ENCODE results near the gene TSGA10IP.

Gene TSGA10IP

DNA sequence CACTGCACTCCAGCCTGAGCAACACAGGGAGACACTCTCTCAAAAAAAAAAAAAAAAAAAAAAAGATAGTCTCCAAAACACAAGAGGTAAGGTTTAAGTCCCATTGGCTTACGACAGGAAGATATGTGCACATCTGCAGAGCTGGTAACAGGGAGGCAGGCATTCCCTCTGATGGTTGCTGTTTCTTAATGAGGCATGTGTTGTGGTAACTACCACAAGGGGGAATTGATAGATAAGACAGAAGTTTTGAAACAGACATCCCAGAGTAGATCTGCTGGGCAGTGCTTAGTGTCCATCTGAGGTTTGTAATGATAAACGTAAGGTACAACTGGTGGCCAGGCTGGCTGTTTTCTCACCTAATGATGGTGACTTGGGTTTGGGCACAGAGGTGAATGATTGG, 52.0 kb downstream of the TSGA10IP start:
- TF ChIP-seq, protein P1, sequence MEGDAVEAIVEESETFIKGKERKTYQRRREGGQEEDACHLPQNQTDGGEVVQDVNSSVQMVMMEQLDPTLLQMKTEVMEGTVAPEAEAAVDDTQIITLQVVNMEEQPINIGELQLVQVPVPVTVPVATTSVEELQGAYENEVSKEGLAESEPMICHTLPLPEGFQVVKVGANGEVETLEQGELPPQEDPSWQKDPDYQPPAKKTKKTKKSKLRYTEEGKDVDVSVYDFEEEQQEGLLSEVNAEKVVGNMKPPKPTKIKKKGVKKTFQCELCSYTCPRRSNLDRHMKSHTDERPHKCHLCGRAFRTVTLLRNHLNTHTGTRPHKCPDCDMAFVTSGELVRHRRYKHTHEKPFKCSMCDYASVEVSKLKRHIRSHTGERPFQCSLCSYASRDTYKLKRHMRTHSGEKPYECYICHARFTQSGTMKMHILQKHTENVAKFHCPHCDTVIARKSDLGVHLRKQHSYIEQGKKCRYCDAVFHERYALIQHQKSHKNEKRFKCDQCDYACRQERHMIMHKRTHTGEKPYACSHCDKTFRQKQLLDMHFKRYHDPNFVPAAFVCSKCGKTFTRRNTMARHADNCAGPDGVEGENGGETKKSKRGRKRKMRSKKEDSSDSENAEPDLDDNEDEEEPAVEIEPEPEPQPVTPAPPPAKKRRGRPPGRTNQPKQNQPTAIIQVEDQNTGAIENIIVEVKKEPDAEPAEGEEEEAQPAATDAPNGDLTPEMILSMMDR (IDR thresholded peaks at IDR 0.05; ENCODE audit: low read depth, low read length, missing control alignments) = no peak

DNA sequence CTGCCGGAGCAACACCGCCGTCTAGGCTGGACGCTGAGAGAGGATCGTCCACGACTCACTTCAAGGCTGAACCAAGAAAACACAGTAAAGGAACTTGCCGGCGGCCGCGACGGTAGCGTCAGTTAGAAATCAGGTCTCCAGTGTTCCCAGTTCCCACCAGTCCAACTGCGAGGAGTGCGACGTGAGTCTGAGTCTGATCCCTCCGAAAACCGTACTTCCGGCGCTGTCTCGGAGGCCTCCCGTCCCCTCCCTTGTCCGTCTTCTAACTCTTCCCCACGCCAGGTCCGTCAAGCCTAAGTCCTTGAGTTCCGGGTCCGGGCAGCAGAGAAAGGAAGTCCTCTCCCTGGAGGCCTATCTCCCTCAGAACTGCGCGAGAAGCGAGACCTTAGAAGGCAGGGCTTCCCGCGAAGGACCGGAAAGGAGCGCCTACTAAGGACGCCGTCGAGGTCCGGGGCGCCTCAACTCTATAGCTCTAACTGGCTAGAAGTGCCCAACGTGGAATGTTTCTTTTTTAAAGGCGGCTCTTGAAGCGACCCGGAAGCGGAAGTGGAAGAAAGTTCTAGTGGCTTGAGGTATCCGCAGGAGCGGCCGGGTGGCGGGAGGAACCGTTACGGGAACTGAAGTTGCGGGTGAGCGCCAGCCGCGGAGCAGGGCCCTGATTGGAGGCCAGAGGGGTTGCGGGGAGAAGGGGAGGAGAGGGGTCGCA, 56.8 kb downstream of the TSGA10IP start, which contains the start of the genes BANF1 and EIF1AD:
Gene BANF1 (plus strand): TSS at position 562 of the 706 bp plus-strand sequence. CDS start 748 bp downstream, outside the sequence.
Gene EIF1AD (minus strand): TSS at position 216 of the 706 bp plus-strand sequence. CDS start 1,768 bp downstream, outside the sequence.
- TF ChIP-seq, protein P1 (IDR thresholded peaks at IDR 0.05; ENCODE audit: low read depth, low read length, missing control alignments) = no peak
- no peaks in the 10 kb centered on the region for H3K27me3 ChIP-seq (replicated peaks)
- H3K36me3 ChIP-seq (replicated peaks) = peaks cover 39% of the 10 kb centered on the region
- DNase-seq = peak; percentile 95
- in situ Hi-C loops (cut with HindIII; ENCODE audit: low pct_ligation_motif_present, low sequenced_read_pairs) = no loop called here
- H3K27ac ChIP-seq = peak within 1 kb of the TSS; percentile 87
- H3K4me3 ChIP-seq (ENCODE audit: low read depth, low read length) = peak within 1 kb of the TSS; percentile 99

More for the DNA sequence above, 52.0 kb downstream of the TSGA10IP start:
- DNase-seq = no peak
- Histone ChIP-seq H3K36me3 (replicated peaks) (peaks cover 36% of the 10 kb centered on the region), H3K4me3 (ENCODE audit: low read depth, low read length) (no peak overlapping the region), H3K27ac (no peak overlapping the region), H3K27me3 (replicated peaks) (no peaks in the 10 kb centered on the region)
- in situ Hi-C loops (cut with HindIII; ENCODE audit: low pct_ligation_motif_present, low sequenced_read_pairs) = no loop called here

DNA sequence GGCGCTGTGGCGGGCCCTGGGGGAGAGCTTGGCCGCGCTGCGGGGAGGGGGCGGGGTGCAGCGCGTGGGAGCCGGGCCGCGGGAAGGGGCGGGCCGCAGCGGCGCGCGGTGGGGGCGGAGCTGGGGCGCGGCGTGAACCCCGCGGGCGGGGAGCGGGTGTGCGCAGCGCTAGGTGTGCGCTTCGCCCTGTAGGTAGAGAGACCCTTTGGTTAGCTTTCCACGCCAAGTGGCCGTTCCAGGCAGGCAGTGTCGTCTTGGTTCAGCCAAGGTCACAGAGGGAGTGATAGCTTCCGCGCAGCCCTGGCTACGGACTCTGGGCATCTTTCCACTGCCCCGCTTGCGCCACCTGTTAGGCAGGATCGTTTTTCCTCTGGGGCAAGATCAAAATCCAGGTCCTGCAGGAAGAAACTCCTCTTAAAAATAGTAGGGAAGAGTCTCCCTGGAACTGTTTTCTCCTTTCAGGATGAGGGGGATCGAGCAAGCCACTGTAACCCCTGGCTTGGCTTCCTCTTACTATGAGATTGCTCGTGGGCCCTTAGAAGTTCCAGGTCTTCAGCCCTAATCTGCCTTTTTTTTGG, 57.5 kb downstream of the TSGA10IP start:
- TF ChIP-seq, protein P1 (IDR thresholded peaks at IDR 0.05; ENCODE audit: low read depth, low read length, missing control alignments) = no peak
- H3K27me3 ChIP-seq (replicated peaks) = no peaks in the 10 kb centered on the region
- H3K36me3 ChIP-seq (replicated peaks) = peaks cover 34% of the 10 kb centered on the region
- in situ Hi-C loops (cut with HindIII; ENCODE audit: low pct_ligation_motif_present, low sequenced_read_pairs) = no loop called here
- peak overlapping the region; percentile 99 for H3K4me3 ChIP-seq (ENCODE audit: low read depth, low read length)
- H3K27ac ChIP-seq = peak overlapping the region; percentile 87
- DNase-seq = no peak

DNA sequence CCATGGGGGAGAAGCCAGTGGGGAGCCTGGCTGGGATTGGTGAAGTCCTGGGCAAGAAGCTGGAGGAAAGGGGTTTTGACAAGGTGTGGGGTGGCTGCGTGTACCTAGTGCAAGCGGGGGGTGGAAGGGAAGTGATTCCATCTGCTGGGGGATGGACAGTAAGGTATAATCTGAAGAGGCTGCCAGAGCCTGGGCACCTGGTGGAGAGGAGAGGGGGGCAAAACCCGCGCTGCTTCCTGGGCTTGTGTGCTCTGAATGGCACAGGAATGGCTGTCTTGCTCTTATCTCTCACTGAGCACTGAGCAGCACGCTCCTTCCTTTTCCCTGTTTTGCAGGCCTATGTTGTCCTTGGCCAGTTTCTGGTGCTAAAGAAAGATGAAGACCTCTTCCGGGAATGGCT, 58.0 kb downstream of the TSGA10IP start:
- TF ChIP-seq, protein P1 (IDR thresholded peaks at IDR 0.05; ENCODE audit: low read depth, low read length, missing control alignments) = no peak
- no peak overlapping the region for H3K27ac ChIP-seq
- in situ Hi-C loops (cut with HindIII; ENCODE audit: low pct_ligation_motif_present, low sequenced_read_pairs) = no loop called here
- H3K36me3 ChIP-seq (replicated peaks) = peaks cover 30% of the 10 kb centered on the region
- H3K4me3 ChIP-seq (ENCODE audit: low read depth, low read length) = peak overlapping the region; percentile 99
- no peak for DNase-seq
- no peaks in the 10 kb centered on the region for H3K27me3 ChIP-seq (replicated peaks)

DNA sequence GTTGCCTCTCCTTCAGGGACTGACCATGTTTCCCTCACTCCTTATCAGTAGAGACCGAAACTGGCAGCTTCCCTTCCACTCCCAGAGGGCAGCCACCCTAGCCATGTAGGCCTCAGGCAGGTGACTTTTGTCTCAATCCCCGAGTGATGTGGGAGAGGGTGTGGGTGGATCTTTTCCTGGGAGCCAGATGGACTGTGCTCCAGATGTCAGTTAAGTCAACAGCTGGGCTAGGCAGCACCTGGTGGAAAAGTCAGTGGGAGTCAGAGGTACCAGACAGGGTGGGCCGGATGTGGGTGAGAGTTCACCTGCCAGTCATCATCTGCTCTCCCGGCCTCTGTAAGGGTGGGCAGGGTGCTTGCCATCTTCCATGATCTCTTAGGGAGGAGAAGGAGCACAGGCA, 58.9 kb downstream of the TSGA10IP start:
- no peak overlapping the region for H3K4me3 ChIP-seq (ENCODE audit: low read depth, low read length)
- no peaks in the 10 kb centered on the region for H3K27me3 ChIP-seq (replicated peaks)
- in situ Hi-C loops (cut with HindIII; ENCODE audit: low pct_ligation_motif_present, low sequenced_read_pairs) = no loop called here
- no peak for DNase-seq
- TF ChIP-seq, protein P1 (IDR thresholded peaks at IDR 0.05; ENCODE audit: low read depth, low read length, missing control alignments) = no peak
- no peak overlapping the region for H3K27ac ChIP-seq
- H3K36me3 ChIP-seq (replicated peaks) = peaks cover 21% of the 10 kb centered on the region
